NCI-H1436 (cell line): ENCODE results near the gene VPS36.
"Not testable (repeated sequence)": the region's sequence is repeated elsewhere in the genome, so short reads cannot be mapped to it uniquely, and the experiment has no call there.

ENCODE experiments used
- DNase-seq: peaks from one replicate; lab custom pipeline; 2025; lab: John Stamatoyannopoulos, UW

Gene VPS36

DNA sequence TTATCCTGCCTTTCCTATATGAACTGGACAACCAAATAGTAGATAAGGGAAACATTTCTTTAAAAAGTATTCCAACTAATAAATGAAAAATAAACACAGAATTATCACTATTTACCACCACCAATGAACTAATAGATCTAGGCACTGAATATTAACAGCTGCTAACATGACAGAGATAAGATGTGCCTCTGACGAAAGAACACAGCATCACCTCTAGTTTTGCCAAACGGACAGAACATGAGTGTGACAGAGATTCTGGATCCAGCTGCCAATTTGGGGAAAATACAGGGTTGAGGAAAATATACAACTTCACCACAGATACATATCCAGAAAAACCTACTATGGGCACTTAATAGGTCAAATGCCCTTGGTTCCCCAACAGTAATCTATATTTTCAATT, 18.0 kb downstream of the VPS36 start:
- DNase-seq: no peak

DNA sequence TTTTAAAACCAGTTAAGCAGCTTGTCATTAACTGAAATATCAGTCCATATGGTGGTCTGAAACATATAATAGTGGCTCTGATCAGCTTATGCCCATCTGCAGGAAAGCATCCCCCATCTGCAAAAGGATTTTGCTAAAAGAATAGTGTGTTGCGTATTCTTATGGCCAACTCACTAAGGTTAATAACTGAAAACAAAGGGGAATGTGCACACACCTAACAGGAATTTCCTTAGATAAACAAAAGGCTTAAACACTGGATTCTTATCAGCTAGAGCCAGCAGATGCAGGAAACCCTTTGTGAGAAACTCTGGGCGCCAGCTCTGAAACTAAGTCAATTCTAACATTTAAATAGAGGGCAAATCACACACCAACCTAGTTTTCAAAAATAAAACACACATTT, 22.1 kb downstream of the VPS36 start:
- no peak for DNase-seq

DNA sequence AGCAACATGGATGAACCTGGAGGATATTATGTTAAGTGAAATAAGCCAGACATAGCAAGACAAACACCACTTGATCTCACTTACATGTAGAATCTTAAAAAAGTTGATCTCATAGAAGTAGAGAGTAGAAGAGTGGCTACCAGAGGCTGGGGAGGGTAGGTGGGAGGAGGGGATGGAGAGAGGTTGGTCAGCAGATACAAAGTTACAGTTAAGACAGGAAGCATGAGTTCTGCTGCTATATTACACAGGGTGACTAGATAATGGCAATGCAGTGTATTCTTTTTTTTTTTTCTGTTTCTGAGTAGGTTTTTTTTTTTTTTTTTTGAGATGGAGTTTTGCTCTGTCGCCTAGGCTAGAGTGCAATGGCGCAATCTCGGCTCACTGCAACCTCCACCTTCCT, 29.2 kb downstream of the VPS36 start:
- DNase-seq: no peak

DNA sequence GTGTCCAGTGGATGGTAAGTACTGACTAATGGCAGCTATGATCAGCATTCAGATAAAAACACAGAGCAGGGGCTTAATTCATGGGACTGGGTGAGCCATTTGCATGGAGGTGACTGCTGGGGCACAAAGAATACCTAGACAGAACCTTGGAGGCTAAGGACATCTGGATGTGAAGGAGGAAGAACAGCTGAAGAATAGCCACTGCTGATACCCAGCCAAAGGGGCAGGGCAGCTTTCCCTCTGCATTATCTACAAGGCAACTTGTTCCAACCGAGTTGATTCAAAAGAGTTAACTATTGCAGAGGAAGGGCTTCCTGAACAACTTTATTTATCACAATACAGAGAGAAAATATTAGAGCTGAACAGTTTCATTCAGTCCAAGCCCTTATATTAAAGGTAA, 31.4 kb downstream of the VPS36 start:
- no peak for DNase-seq

DNA sequence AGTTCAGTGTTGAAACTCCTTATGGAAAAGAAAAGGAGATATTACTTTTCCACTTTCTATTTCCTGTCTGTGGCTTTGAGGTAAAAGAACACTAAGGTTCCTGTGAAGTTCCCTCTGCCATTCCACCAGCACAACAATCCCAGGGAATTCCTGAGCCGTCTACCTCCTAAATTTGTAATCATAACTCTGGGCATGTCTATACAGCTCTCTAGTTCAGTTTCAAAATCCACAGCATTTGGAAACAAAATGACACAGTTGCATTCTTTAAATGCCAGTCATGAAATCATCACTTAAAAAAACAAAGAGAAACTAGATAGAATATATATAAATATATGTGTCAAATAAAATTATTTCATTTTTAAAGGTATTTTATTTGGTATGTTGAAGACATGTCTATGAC, 35.5 kb downstream of the VPS36 start:
- no peak for DNase-seq

DNA sequence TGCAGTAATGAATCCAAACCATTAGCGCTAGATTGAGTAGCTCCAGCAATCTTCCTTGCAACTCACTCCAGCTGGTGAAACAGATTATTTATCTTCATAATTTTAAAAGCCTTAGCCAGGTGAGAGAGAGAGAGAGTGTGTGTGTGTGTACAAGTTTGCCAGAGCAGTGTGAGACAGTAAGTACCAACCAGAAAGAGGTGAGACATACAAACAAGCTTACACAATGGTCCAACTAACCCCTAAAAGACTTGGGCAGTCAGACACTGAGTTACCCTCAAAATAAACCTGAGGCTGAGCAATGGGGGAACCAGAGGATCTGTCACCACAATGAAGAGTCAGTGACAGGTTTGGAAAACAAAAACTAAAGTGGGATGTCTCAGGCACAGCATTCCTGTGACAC, 36.4 kb downstream of the VPS36 start:
- DNase-seq: no peak

DNA sequence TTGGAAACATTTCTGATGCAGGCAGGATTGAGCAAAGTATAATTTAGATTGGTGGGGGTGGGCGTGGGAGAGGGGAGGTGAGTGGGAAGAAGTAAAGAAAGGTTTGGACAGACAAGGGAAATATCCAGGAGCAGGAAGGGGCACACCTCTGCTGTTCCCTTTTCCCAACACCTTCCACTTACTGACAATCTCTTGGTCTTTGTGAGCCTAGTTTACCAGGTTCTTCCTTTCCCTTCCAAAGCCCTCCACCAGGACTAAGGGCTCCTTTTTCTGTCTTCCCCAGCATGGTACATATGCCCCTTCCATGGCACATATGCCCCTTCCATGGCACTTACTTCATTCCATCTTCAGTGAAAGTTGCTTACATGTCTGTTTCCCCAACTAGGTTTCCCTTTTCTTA, 38.3 kb downstream of the VPS36 start:
- DNase-seq: no peak

DNA sequence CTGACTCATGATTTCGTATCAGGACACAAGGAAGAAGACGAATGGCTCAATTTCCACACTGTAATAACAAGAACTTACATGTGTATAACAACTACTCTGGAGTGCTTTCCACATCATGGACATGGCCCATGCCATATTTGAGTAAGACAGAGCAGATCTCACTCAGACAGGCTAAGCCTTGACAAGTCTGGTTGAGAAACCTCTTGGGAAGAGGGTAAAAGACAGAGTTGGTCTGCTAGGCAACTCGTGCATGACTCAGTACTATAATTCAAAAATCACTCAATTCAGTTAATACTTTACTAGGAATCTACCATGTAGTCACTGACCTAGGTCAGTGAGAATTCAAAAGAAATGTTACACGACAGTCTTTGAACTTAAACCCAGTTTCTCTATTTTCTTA, 38.8 kb downstream of the VPS36 start:
- no peak for DNase-seq

DNA sequence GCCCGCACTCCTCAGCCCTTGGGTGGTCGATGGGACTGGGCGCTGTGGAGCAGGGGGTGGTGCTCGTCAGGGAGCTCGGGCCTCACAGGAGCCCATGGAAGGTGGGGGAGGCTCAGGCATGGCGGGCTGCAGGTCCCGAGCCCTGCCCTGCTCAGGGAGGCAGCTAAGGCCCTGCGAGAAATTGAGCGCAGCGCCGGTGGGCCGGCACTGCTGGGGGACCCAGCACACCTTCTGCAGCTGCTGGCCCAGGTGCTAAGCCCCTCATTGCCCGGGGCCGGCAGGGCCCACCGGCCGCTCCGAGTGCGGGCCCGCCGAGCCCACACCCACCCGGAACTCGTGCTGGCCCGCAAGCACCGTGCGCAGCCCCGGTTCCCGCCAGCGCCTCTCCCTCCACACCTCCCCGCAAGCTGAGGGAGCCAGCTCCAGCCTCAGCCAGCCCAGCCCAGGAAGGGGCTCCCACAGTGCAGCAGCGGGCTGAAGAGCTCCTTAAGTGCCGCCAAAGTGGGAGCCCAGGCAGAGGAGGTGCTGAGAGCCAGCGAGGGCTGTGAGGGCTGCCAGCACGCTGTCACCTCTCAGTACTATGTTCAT, 42.3 kb downstream of the VPS36 start:
- not testable (repeated sequence) for DNase-seq

DNA sequence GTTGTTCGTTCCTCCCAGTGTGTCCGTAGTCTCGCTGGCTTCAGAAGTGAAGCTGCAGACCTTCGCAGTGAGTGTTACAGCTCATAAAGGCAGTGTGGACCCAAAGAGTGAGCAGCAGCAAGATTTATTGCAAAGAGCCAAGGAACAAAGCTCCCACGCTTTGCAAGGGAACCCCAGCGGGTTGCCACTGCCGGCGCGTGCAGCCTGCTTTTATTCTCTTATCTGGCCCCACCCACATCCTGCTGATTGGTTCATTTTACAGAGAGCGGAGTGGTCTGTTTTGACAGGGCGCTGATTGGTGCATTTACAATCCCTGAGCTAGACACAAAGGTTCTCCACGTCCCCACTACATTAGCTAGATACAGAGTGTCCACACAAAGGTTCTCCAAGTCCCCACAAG, 43.0 kb downstream of the VPS36 start:
- DNase-seq: not testable (repeated sequence)

DNA sequence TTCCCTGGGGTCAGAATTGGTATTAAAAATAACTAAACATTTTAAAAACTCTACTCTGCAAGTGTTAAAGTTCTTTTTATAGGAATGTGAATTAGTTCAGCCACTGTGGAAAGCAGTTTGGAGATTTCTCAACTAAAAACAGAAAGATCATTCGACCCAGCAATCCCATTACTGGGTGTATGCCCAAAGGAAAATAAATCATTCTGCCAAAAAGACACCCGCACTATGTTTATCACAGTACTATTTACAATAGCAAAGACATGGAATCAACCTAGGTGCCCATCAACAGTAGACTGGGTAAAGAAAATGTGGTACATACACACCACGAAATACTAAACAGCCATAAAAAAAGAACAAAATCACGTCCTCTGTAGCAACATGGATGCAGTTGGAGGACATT, 43.8 kb downstream of the VPS36 start:
- no peak for DNase-seq

DNA sequence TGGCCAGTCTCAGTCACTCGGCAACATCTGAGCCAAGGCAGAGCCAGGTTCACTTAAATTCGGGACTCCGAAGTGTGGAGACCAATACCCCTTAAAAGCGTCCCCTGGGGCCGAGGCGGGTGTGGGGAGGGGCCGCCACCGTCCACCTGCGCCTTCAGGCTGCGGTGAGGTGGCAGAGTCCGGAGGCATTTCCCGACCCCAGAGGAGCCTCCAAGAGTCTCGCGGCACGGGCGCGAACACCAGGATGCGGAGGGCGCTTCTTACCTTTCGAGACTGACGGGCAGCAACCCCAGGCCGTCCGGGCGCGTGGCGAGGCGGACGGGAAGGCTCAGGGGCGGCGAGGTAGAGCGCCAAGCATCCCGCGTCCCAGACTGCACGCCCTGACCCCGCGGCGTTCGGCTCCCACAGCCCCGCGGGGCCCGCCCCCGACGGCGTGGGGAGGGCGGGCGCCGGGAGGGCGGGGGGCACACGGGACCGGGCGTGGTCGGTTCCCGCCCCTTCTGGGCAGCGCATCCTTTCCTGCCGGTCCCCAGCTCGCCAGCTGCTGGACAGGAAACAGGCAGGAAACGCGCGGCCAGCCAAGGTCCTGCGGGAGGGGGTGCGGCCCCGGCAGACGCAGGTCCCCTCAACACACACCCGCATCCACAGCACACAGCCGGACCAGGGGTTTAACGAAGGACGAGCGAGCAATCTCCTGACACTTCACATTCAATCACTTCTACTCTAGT, 44.5 kb downstream of the VPS36 start, which contains the start of gene THSD1:
THSD1 (minus strand) TSS at position 406 of the 728 bp plus-strand sequence. CDS start 3,572 bp downstream, outside the sequence.
- no peak for DNase-seq

DNA sequence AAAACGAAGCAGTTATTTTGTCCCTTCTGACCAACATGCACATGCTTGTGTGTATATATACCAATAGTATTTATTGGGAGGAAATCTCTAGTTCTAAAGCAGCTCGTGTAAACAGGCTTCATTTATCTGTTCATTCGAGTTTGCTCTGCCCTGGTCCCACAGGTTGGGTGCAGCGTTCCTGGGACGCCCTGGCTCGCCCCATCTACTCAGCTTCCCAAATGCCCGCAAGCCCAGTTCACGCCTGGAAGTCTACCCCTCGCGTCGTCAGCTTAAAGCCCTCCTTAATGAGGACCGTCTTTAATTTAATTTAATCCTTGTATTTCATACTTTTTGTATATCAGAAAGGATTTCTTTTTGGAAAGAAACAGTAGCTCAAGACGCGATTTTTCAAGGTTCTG, 45.1 kb downstream of the VPS36 start:
- DNase-seq: no peak

DNA sequence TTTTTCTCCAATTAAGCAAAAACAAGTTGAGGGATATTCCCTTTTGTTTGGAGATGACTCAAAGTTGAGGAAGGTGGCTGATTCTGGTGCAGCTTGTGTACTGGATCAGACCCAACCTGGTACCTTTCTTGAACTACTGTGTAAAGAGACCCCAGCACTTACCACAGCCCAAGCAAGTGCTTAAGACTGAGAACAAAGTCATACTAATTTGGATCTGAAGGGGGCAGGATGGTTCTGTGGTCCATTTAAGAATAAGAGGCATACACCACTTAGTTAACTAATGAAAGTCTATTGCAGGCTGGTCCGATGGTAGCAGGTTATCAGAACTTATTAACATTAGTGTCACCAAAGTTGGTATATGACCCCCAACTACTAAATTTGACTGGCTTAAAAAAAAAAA, 50.7 kb downstream of the VPS36 start:
- DNase-seq: no peak

DNA sequence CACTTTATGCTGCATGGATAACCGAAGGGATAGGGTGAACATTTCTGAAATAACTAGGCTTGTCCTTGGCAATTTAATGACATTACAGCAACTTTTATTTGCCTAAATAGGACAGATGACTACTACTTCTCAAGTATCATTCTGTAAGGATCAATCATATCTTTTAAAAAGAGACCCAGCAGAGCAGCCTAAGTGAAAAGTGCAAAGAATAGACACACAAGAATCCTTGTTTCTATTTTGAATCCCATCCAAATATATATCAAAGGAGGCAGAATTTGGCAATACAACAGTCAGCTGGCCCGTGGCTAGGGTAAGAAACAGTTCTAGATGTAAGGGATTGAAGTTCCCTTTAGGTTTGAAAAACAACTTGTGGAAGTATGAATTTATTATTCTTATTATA, 51.4 kb downstream of the VPS36 start:
- DNase-seq: no peak

DNA sequence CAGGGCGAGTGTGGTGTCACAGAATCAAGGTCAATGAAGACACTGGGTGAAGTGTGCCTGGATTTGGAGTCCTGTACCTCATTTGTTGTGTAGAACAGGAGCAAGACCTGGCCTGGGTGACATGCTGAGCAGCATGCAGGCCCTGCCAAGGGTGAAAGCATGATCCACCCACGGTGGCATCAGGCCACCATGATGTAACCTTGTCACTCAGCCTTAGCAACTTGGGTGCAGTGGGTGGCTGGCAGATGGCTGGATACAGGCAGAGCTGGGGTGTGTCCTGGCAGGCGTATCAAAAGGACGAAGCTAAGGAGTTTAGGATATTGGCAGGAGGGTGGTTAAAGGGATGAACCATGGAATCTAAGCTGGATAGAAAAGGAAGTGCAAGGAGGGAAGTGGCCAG, 54.7 kb downstream of the VPS36 start:
- no peak for DNase-seq

DNA sequence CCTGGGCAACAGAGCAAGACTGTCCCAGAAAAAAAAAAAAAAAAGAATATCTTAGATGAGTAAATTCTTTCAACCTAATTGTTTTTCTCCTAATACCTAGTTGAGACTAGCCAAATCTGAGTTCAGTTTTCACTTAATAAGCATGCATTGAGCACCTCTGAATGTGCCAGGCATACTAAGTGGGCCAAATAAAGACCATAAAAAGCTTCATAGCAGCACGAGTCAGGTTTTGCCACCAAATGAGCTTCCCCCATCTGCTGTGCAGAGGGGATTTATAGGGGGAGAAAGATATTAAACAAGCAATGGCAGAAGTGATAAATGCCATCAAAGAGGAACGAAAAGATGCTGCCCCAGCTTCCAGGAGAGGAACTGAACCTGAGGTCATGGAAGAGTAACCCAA, 55.8 kb downstream of the VPS36 start:
- no peak for DNase-seq

DNA sequence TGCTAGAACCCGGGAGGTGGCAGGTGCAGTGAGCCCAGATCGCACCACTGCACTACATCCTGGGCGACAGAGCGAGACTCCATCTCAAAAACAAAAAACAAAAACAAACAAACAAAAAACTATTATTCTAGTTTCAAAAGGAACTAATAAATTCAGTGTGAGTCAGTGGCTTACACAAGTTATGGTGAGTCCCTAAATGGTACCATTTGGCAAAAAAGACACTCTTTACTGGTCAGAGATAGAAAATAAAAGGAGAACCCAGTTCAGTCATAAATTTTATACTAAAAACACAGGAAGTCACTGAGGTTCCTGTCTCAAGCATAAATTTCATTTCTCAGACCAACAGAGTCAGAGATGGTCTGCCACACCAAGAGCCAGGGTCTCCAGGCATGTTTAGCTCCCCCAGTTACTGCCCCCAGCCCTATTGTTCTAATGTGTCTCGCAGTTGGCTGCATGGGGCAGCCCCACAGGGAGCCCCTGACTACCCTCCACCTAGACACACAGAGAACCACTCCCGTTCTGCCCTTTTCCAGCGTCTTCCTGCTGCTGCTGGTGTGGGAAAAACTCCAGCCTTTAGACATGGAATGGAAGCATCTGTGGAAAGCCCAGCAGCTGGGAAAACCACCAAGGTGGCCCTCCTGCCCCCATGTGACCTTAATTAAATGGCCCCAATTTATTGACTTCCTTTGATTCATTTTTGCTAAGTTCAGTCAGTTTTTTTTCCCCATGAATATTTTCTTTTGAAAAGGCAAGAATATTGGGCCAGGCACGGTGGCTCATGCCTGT, 56.7 kb downstream of the VPS36 start:
- no peak for DNase-seq

DNA sequence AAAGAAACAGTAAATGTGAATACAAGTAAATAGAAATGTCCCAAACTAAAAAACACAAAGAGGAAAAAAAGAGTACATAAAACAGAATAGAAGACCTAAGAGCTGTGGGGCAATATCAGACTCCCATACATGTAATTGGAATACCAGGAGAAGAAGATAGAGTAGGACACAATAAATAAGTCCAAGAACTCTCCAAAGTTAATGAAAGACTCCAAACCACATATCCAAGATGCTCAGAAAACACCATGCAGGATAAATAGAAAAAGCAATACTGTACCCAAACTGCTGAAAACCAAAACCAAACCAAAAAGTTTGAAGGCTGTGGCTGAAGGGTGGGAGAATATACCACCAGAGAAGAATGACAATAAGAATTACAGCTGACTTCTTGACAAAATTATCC, 62.7 kb downstream of the VPS36 start:
- no peak for DNase-seq

DNA sequence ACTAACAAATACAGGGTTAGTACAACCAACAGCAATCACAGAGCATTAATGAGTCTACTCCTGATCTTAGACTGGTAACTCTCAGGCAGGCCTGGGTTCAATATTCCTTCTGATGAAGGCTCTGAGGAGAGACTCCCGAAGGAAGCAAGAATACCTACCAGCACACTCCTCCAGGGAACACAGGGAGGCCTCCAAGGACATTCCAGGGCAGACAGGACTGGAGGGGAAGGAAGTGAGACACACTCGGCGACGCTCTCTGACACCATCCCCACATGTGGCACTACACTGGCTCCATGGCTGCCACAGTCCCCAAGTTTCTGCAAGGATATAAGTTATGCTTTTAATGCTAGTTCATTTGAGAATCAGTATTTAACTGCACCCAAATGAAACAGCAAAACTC, 64.6 kb downstream of the VPS36 start:
- DNase-seq: no peak

DNA sequence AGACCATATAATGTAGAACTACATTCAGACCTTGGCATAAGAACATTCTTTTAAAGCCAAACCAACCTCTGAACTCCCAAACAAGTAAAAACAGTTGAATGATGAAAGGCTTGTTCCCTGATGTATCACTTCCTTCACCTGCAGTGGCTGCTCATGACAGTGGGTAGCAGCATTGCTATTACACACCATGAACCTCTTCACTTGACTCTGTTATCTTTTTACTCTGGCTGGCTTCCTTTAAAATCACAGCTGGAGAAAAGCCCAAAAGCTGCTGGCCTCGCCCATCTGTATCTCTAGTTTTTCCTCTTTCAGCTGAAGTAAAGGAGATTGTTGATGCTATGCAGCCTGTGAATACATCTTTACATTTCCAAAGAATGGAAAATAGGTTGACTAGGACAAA, 67.1 kb downstream of the VPS36 start:
- no peak for DNase-seq

DNA sequence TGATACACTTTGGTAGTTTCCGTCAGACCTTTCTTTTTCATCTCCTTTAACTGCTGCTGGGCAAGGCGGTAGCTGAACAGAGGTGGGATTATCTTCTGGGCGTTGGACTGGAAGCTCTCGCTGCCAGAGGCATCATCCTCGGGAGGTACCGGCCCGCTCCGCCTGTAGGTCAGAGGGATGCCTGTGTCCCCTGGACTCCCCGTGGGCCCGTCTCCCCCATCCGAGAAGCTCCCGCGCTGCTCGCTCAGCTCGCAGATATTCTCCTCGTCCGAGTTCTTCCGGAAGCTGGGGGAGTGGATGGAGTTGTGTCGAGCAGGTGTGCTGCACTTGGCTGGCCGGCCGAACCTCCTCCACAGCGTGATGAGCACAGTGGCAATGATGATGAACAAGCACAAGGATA, 72.1 kb downstream of the VPS36 start:
- no peak for DNase-seq

DNA sequence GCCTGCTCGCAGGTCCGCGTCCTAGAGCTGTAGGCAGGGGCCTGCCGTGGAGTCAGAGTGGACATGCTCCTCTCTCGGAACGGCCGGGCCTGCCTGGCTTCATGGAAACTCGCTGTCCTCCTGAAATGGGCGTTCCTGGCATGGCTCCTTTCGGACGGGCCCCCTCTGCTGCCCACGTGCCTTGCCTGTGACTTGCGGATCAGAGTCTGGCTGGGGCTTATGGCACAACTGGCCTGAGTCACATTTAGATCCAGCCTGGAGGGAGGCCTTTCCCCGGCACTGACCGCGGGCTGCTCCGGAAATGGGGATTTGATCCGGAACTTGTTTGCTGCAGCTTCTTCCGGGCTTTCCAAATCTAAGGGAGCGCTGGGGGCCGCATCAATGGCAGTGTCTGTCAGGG, 72.5 kb downstream of the VPS36 start:
- DNase-seq: no peak
